Muscle of leg (tissue), 11 donors: ENCODE data around the gene BMPR2. TPM values are rescaled to one million over a fixed set of nuclear protein-coding genes. Genes with fewer than 3 reads are reported as not detected.
"Not testable (repeated sequence)": the region's sequence is repeated elsewhere in the genome, so short reads cannot be mapped to it uniquely, and the experiment has no call there.

Experiments used
- DNase-seq: peaks from one replicate; pipeline ENCODE4 v3.0.0; 2013
- H3K27ac ChIP-seq: one replicate; pipeline ENCODE4 v1.5.1; 2013; ENCODE audit warnings: mild to moderate bottlenecking, low read length, control low read depth
- H3K27me3 ChIP-seq: one replicate; pipeline ENCODE4 v1.6.1; 2013; ENCODE audit warnings: low read length; ENCODE audit not compliant: control insufficient read depth, insufficient read depth
- H3K36me3 ChIP-seq: one replicate; pipeline ENCODE4 v1.6.1; 2013; ENCODE audit warnings: low read length; ENCODE audit not compliant: control insufficient read depth, insufficient read depth
- H3K4me1 ChIP-seq: one replicate; pipeline ENCODE4 v1.6.1; 2013; ENCODE audit warnings: low read length; ENCODE audit not compliant: control insufficient read depth, insufficient read depth
- H3K4me3 ChIP-seq: one replicate; pipeline ENCODE4 v1.5.1; 2013; ENCODE audit warnings: low read length, control low read depth
- H3K9me3 ChIP-seq: replicated peaks from 2 replicates; pipeline ENCODE4 v1.6.1; 2013; ENCODE audit warnings: low read depth, low read length; ENCODE audit not compliant: control insufficient read depth
- WGBS: methylation state at CpG from one replicate; pipeline ENCODE4 v1.1.5; 2013; ENCODE audit warnings: missing lambda C conversion rate; ENCODE audit not compliant: insufficient coverage; 5-methylcytosine and 5-hydroxymethylcytosine counted together
- polyA plus RNA-seq, 8 donors: library from polyadenylated mRNA; unstranded; fragments of 120-200 nt; gene quantifications; one replicate each; pipeline versions ENCODE4 v1.2.1 to v1.2.3, GENCODE V29; 2013; ENCODE audit warnings: inconsistent platforms in 1 of 8, low replicate concordance in 1 of 8; ENCODE audit not compliant: insufficient read length in 8 of 8, insufficient read depth in 1 of 8
- total RNA-seq: library from RNA; stranded (reverse); fragments of 120-200 nt; gene quantifications from one replicate; pipeline ENCODE4 v1.2.4, GENCODE V29; 2013

The BMPR2 gene
- total and polyA plus RNA-seq, 9 donors, result 18.9 to 48.6 (median 34.3) TPM

- Histone ChIP-seq H3K9me3 (no peaks in the 10 kb centered on the region), H3K36me3 (no peaks in the 10 kb centered on the region), H3K4me3 (no peak overlapping the region), H3K27me3 (no peaks in the 10 kb centered on the region), H3K4me1 (no peaks in the 10 kb centered on the region), H3K27ac (no peak overlapping the region)
- 73% methylated on average over 2 of the region's 10 CpGs for WGBS
- no peak for DNase-seq
Measured at GRCh38 chr2:202577250-202578183, 201.4 kb downstream of the BMPR2 start.

- not testable (repeated sequence) for H3K4me1 ChIP-seq, H3K27me3 ChIP-seq, H3K27ac ChIP-seq, DNase-seq, H3K9me3 ChIP-seq, H3K36me3 ChIP-seq, H3K4me3 ChIP-seq
- 85% methylated on average over 4 of the region's 7 CpGs for WGBS
Measured at GRCh38 chr2:202582846-202583245, 206.7 kb downstream of the BMPR2 start.

DNA sequence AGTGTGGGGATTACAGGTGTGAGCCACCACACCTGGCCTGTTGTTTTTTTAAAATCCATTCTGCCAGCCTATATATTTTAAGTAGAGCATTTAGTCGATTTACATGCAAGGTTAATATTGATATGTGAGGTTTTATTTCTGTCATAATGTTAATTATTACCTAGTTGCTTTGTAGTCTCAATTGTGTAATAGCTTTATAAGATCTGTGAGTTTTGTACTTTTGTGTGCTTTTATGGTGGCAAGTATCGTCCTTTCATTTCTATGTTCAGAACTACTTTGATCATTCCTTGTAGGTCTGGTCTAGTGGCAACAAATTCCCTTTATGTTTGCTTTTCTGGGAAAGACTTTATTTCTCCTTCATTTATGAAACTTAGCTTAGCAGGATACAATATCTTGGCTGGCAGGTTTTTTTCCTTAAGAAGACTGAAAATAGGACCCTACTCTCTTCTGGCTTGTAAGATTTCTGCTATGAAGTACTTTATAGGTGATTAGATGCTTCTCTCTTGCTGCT, 207.6 kb downstream of the BMPR2 start:
- no CpG with 5 or more reads among the region's 2 CpGs for WGBS
- H3K4me3 ChIP-seq, result no peak overlapping the region
- no peak overlapping the region for H3K27ac ChIP-seq
- peaks cover 2% of the 10 kb centered on the region for H3K9me3 ChIP-seq
- H3K4me1 ChIP-seq, result peaks cover 3% of the 10 kb centered on the region
- no peaks in the 10 kb centered on the region for H3K27me3 ChIP-seq
- DNase-seq, result no peak
- H3K36me3 ChIP-seq, result no peaks in the 10 kb centered on the region

DNA sequence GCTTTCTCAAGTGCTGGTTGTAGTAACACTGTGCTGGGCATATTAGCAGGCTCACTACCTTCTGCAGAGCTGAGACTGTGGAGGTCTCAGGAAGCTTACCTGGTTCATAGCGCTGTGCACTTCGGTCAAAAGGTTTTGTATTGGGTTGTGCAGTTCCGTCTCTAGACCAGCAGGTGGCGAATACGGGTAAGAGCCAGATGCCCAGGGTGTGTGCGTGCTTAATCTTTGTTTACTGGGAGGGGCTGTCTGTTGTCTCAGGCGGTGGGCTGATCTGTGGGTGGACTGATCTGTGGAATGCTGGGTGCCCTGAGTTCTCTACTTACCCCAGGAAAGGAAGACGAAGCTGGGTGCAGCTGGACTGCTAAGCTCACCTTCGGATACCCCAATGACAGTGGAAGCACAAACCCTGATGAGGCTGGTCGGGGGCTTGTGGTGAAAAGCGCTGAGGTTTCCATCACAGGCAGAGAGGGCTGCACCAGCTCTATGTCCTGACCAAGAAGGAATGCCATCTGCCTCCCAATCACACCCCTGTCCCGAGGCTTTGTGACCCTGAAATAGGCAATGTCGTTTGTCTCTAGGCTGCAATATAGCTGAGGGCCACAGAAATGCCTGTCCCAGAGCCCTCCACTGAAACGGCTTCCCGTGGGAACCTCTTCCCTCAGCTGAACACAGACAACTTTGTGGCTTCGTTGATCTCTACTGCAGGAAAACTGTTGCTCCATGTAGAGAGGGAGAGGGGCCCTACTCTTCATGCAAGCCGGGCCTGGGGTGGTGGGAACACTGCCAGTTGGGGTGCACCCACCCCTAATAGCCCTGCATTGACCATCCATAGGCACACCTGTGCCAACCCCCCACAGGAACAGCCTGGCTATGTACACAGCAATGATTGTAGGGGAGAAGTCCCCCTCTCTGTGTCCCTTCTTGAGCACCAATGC, 212.8 kb downstream of the BMPR2 start:
- Histone ChIP-seq H3K4me3 (peak overlapping the region; percentile 11), H3K27me3 (no peaks in the 10 kb centered on the region), H3K4me1 (peaks cover 10% of the 10 kb centered on the region), H3K27ac (no peak overlapping the region), H3K9me3 (peaks cover 2% of the 10 kb centered on the region), H3K36me3 (no peaks in the 10 kb centered on the region)
- WGBS, result 20% methylated on average over 10 of the region's 17 CpGs
- peak; percentile 79 for DNase-seq

DNA sequence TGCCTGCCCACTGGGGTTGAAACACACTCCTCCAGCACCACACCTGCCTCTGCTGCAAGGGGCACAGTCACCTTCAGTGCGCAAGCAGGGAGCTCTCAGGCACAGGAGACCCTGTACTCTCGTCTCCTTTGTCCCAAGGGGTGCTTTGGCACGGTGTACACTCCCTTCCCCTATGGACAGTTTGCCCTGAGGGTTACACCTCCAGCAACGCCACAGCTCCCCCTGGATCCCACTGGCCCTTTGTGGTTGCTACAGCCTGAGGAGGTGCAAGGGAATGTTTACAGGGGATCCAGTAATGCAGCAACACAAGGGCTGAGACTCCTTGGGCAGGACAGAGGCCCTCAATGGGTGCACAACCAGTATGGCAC, 213.4 kb downstream of the BMPR2 start:
- Histone ChIP-seq H3K27me3 (no peaks in the 10 kb centered on the region), H3K27ac (no peak overlapping the region), H3K36me3 (no peaks in the 10 kb centered on the region), H3K4me1 (peaks cover 10% of the 10 kb centered on the region), H3K4me3 (no peak overlapping the region), H3K9me3 (no peaks in the 10 kb centered on the region)
- 80% methylated on average over 1 of the region's 4 CpGs for WGBS
- no peak for DNase-seq

DNA sequence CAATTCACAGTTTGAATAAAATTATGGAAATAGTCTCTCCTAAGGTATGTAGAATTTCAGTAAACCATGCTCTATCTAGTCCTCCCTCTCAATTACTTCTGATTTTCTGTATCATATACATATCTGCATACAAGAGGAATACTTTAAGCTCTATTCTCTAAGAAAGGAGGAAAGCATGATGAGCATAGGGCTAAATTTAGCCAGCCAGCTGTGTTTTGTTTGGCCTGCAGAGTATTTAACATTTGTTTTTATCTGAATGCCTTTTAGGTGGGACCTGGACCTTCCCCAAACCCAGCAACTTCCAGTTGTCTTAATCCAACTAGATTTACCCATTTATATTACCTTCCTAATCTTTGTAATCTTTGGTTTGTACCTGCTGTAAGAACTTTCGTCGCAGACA, 216.4 kb downstream of the BMPR2 start:
- Histone ChIP-seq H3K4me1 (peaks cover 10% of the 10 kb centered on the region), H3K4me3 (no peak overlapping the region), H3K36me3 (no peaks in the 10 kb centered on the region), H3K27me3 (no peaks in the 10 kb centered on the region), H3K9me3 (no peaks in the 10 kb centered on the region), H3K27ac (no peak overlapping the region)
- WGBS, result no CpG with 5 or more reads among the region's 2 CpGs
- DNase-seq, result peak; percentile 61

- Histone ChIP-seq H3K9me3 (no peaks in the 10 kb centered on the region), H3K27ac (no peak overlapping the region), H3K36me3 (no peaks in the 10 kb centered on the region), H3K27me3 (no peaks in the 10 kb centered on the region), H3K4me1 (no peaks in the 10 kb centered on the region), H3K4me3 (no peak overlapping the region)
- WGBS, result 100% methylated on average over 1 of the region's 2 CpGs
- DNase-seq, result no peak
Measured at GRCh38 chr2:202599105-202599504, 223.0 kb downstream of the BMPR2 start.

GRCh38 chr2:202599911-202600310, 223.8 kb downstream of the BMPR2 start:
- Histone ChIP-seq H3K27me3 (no peaks in the 10 kb centered on the region), H3K27ac (no peak overlapping the region), H3K4me3 (no peak overlapping the region), H3K4me1 (no peaks in the 10 kb centered on the region), H3K9me3 (no peaks in the 10 kb centered on the region), H3K36me3 (no peaks in the 10 kb centered on the region)
- WGBS, result no CpG with 5 or more reads among the region's 4 CpGs
- DNase-seq, result no peak

DNA sequence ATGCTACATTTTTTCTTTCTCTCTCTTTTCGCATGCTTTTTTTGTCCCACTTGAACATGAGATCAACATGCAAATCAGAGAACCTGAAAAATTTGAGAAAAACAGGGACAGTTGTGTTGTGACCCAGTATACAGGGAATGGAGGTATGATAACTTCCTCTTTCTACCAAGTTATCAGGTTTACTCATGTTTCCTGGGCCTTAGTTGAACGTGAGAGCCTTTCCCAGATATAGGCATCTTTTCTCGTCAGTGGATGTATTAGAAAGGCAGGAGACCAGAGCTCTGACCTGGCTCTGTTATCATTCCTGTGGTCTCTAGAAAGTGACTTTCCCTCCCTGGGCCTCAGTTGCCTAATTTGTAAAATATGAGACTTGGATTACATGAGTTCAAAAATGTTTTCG, 228.6 kb downstream of the BMPR2 start:
- H3K4me3 ChIP-seq, result no peak overlapping the region
- no peaks in the 10 kb centered on the region for H3K27me3 ChIP-seq
- H3K36me3 ChIP-seq, result no peaks in the 10 kb centered on the region
- H3K27ac ChIP-seq, result no peak overlapping the region
- no peaks in the 10 kb centered on the region for H3K4me1 ChIP-seq
- DNase-seq, result no peak
- no peaks in the 10 kb centered on the region for H3K9me3 ChIP-seq
- WGBS, result no CpG with 5 or more reads among the region's 4 CpGs

DNA sequence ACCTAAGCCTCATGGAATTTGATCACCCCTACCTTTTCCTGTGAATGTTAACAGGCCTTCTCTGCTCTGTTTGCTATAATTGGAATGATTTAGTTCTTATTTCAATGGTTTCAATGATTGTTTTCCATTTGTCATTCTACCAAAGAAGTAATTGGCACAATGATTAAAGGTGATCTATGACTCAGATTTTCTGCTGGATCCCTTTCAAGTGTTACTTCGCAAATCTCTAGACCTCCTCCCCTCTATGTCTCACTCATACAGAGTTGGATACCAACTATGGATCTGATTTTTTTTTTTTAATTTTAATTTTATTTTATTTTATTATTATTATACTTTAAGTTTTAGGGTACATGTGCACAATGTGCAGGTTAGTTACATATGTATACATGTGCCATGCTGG, 229.0 kb downstream of the BMPR2 start:
- H3K4me1 ChIP-seq, result no peaks in the 10 kb centered on the region
- WGBS, result no CpG with 5 or more reads among the region's 1 CpG
- H3K36me3 ChIP-seq, result no peaks in the 10 kb centered on the region
- no peak overlapping the region for H3K27ac ChIP-seq
- H3K9me3 ChIP-seq, result no peaks in the 10 kb centered on the region
- H3K27me3 ChIP-seq, result no peaks in the 10 kb centered on the region
- DNase-seq, result no peak
- no peak overlapping the region for H3K4me3 ChIP-seq
